HG02840 (cell line): ENCODE results near the gene SPPL3.
"Not testable (repeated sequence)": the region's sequence is repeated elsewhere in the genome, so short reads cannot be mapped to it uniquely, and the experiment has no call there.

ENCODE experiments used
- ATAC-seq: cut with Tn5 transposase; IDR thresholded peaks from one replicate; pipeline ENCODE4 v1.9.1; 2021; ENCODE audit warnings: mild to moderate bottlenecking, moderate library complexity, moderate number of reproducible peaks; ENCODE audit not compliant: unreplicated experiment, low FRiP score

The SPPL3 gene

DNA sequence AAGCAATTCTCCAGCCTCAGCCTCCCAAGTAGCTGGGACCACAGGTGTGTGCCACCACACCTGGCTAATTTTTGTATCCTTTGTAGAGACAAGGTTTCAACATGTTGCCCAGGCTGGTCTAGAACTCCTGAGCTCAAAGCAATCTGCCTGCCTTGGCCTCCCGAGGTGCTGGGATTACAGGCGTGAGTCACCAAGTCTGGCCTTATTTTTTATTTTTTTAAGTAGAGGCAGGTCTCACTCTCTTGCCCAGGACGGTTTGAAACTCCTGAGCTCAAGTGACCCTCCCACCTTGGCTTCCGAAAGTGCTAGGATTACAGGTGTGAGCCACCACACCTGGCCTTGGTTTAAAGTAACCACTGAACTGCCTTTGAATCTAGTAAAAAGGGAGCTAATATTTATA lies 56.8 kb downstream of the SPPL3 start:
- no peak for ATAC-seq

DNA sequence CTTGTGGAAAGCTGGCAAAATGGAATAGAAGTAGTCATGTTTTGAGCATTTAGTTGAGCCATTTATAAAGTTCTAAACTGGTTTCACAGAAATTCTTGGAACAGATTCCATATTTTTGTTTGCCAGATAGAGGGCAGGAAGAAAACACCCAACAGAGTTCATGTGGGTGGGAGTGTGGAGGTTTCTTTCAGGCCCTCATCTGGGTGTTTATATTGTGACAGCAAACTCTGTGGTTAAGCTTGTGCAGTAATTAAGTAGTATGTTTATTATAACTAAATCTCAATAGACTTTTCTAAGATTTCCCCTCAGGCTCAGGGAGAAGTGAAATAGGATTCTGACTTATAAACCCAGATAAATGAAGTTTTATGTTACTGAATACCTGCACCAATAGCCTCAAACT lies 57.4 kb downstream of the SPPL3 start:
- ATAC-seq, result no peak

DNA sequence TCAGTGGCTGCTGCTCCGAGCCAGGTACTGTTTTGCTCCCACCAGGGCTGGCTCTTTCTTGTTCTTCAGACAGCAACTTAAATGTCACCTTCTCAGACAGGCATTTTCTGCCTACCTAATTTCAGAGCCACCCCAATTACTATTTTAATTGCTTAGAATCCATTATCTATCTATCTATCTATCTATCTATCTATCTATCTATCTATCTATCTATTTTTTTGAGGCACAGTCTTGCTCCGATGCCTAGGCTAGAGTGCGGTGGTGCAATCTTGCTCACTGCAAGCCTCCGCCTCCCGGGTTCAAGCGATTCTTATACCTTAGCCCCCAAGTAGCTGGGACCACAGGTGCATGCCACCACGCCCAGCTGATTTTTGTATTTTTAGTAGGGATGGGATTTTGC lies 58.5 kb downstream of the SPPL3 start:
- no peak for ATAC-seq

DNA sequence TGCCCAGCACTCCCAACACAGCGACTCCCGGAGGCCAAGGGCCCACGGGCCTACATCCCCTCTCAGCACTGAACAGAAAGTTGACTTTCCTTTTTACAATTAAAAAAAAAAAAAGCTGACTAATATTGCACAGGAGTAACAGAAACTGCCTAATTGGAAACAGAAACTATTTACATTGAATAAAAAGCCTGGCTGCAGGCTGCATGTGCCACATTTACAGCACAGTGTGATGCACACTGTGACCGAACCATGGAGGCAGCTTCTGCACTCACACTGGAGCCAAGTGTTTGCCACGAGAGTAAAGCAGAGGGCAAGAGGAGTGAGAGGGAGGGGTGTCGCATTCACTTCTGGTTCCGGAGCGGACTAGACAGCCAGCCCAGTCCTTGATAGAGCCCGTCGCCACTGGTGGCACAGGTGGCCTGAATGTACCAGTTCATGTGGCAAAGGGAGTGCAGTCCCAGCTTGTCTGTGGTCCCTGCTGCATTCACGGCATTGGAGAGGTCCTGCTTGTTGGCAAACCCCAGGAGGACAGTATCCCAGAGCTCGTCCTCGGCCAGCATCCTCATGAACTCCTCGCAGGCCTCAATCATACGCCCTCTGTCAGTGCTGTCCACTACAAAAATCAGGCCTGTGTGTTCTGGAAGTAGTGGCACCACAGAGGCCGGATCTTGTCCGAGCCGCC lies 59.2 kb downstream of the SPPL3 start:
- ATAC-seq, result no peak

DNA sequence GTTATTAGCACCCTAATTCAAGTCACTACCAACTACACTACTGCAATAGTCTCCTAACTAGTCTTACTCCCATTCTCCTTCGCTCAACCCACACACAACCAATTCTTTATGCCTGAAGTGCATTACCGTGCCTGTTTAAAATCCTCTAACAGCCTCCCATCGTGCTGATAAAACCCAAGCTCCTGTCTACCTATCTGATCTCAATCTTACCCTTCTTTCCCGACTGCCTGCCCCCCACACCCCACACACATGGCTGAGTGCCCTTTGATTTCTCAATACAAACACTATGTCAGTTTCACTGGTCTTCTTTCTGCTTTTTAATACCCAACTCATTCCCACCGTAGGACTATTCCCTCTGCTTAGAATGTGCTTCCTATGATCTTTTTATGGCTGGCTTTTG lies 59.9 kb downstream of the SPPL3 start:
- ATAC-seq, result no peak

DNA sequence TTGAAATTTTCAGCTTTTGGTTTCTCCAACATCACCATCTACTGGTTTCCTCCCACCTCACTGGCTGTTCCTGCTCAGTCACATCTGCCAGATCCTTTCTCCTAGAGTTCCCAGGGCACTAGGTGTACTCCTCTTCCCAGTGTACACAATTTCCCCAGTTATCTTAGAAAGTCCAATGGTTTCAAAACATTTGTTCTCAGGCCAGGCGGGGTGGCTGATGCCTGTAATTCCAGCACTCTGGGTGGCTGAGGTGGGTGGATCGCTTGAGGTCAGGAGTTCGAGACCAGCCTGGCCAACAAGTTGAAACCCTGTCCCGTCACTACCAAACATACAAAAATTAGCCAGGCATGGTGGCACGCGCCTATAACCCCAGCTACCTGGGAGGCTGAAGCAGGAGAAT lies 60.7 kb downstream of the SPPL3 start:
- no peak for ATAC-seq

DNA sequence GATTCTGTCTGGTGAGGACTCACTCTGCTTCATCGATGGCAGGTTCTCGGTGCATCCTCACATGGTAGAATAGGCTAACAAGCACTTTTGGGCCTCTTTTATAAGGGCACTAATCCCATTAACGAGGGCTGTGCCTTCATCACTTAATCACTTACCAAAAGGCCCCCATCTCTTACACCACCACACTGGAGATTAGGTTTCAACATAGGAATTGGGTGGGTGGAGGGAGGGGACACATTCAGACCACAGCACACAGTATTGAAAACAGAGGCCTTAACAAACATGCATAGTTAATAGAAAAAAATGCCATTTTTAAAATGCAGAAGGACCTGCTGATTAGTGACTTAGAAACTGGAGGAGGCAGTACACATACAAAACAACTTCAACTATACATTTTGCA lies 61.6 kb downstream of the SPPL3 start:
- ATAC-seq, result no peak

DNA sequence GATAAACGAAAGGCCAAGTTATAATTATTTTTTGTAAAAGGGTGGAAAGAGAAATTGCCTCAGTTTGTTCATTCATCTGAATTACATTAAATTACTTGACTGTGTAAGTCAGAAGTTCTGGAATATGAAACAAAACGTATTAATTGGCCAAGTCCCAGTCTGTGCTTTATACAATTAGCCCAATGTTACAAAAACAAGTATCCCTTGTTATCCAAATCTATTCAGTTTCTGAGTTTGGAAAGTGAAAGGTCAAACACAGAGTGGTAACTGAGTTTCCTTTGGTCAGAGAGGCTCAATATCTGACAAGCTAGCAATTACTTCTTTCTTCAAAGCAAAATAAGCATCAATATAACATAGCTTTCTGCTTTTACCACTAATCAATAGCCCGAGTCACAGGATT lies 62.6 kb downstream of the SPPL3 start:
- ATAC-seq, result no peak

DNA sequence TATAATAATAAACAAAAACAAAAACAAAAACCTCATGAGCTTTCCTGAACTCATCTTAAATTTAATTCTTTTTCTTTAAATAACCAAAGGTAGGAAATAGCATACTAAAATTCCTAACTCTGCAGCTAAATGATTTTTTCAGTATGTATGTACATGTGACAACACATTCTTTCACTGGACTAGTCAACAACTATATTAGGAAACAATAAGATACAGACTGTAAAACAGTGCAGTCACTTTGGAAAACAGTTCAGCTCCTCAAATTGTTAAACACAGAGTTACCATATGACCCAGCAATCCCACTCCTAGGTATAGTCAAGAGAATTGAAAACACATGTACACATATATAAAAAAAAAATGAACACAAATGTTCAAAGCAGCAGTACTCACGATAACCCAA lies 64.7 kb downstream of the SPPL3 start:
- ATAC-seq, result no peak

DNA sequence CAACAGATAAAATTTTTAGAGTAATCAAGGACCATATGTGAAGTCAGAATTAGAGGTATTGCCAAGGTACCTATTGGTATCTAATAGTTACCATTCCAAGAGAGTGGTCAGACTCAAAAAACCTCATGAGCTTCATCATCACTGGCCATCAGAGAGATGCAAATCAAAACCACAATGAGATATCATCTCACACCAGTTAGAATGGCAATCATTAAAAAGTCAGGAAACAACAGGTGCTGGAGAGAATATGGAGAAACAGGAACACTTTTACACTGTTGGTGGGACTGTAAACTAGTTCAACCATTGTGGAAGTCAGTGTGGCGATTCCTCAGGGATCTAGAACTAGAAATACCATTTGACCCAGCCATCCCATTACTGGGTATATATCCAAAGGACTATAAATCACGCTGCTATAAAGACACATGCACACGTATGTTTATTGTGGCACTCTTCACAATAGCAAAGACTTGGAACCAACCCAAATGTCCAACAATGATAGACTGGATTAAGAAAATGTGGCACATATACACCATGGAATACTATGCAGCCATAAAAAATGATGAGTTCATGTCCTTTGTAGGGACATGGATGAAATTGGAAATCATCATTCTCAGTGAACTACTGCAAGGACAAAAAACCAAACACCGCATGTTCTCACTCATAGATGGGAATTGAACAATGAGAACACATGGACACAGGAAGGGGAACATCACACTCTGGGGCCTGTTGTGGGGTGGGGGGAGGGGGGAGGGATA lies 65.4 kb downstream of the SPPL3 start:
- ATAC-seq, result not testable (repeated sequence)

DNA sequence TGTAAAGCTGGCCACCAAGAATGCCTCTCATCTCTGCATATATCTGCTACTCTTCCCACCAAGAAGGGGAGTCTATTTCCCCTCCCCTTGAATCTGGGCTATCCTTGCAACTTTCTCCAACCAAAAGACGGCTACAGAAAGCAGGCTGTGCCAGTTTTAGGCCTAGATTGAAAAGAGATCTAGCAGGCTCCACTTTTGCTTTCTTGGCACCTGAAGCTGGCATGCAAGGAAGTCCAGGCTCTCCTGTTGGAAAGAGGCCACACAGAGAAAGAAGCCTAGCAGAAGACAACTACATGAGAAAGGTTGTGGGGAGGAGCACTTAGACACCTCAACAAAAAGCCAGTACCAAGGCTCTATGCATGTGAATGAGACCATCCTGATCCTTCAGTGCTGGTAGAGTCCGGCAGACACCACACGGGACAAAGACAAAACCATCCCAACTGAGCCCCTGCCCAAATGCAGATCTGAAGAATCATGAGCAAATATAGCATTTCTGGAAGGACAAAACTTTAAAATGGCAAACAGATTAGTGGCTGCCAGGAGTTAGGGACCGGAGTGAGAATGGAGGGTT lies 68.0 kb downstream of the SPPL3 start:
- ATAC-seq, result no peak

DNA sequence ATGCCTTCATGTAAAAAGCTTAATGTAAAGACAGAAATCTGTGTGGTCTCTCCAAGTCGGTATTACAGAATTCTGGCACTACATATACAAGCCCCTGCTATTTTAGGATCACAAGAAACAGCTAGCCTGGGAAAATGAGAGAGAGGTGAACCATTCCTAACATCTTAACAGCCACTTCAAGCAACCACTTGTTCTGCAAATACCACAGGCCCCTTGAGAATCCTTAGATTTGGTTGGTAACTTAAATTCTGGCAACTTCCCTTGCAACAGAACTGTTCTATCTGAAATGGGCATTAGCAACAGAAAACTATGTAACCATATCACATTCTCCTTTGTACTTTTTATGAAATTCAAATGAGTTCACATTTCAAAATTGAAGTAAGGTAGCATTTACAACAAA lies 68.5 kb downstream of the SPPL3 start:
- ATAC-seq, result no peak

DNA sequence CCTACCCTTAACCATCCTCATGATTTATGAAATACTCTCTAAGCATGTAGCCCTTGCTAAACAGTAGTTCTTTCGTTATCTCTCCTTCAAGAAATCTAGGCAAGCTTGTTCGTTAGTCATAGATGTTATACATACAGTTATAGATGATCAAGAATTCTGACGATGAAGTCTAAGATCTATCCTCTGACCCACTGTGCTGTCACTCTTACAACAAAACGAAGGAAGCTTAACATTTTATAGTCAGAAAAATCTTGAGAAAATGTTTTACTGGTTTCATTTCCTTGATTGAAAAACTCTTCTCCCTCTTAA lies 68.9 kb downstream of the SPPL3 start:
- ATAC-seq, result no peak

DNA sequence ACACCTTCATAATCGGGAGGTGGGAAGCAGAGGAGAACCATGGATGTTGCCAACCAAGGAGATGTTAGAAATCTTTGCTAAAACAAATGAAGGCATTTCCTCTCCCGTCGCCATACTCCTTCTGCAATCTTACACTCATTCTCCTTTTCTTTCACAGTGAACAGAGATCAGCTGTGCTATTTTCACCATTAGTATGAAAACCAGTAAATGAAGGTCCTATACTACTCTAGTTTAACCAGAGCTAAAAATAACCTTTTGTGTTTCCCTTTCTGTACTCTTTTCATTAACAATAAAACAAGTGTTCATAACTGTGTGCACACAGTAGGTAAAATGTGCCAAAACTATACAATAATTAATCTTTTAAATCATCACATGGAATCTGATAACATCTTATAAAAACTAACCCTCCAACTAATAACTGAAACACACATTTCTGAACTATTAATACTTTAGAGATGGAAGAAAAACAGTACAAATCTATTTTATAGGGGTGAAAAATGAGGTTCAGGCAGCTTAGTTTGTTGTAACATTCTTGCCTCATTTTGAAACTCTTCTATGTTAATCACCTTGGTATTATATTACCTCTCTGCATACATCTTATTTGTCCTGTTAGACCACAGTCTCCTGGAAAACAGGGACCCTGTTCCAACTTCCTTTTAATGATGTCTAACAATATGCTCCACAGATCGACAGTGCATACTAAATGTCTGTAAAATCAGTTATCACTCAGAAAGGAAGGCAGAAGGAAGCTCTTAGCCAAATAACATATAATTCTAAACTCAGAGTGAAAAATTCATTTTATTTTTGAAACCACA lies 69.5 kb downstream of the SPPL3 start:
- ATAC-seq, result no peak

DNA sequence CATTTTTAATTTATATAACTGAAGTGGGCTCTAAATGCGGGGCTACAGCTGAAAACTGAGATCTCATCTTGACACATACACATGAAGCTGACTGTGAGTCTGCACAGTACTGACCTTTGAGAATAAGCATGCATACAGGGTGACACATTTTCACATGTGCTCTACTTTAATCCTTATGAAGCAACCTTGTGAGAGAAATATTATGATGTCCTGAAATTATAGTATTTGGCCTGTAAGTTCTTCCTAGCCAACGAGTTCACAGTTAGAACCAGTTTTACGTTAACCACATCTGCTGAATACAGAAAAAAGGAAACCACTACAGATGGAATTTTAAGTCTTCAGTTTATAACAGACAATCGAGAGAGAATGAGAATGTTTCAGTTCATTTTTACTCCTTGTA lies 70.3 kb downstream of the SPPL3 start:
- no peak for ATAC-seq

DNA sequence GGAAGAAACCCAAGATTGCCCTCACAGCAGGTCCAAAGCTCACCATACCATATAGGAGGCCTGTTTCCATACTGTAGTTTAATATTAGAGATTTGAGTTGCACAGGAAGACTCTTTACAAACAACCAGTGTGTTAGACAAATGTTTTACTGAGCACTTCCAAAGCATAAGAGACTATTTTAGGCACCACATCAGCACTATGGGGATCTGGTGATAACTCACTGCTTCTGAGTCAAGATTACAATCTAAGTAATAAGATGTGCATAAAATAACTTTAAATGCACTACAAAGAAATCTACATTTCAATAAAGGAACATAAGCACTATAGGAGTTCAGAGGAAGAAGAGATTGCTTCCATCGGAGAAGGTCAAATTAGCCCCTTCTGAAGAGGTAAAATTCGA lies 71.4 kb downstream of the SPPL3 start:
- ATAC-seq, result no peak

DNA sequence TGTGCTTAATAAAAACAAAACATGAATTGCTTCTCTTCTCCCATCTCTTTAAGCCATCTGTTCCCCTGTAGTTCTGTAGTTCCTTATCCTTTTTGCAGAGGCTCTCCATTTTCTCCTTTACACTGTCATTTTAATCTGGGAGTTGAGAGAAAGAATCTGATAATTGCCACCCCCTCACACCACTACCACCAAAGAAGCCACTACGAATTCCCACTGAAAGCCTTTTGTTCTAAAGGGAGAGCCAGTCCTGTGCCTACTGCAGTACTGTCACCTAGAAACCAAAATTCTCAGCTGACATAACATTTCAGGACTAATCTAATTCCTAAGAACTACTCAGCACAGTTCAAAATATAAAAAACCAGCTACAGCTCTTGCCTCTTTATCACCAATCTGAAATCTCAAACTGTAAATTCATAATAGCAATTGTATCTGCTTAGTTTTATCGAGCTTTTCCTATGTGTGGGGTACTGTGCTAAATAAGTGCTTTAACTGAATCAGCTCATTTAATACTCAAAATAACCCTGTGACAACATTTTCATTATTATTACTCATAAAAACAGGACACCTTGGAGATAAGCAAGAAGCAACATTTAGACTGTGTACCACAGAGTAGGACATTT lies 72.4 kb downstream of the SPPL3 start:
- ATAC-seq, result no peak

DNA sequence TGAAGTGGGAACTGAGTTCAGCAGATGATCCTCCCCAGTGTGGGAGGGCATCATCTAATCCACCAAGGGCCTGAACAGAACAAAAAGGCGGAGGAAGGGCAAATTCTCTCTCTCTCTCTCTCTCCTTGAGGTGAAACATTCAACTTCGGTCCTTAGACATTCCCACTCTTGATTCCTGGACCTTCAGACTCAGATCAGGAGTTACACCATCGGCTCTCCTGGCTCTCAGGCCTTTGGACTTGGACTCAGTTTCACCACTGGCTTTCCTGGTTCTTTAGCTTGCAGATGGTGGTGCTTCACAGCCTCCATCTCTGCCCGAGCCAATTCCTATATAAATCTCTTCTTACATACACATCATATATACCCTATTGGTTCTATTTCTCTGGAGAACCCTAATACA lies 73.2 kb downstream of the SPPL3 start:
- ATAC-seq, result no peak

DNA sequence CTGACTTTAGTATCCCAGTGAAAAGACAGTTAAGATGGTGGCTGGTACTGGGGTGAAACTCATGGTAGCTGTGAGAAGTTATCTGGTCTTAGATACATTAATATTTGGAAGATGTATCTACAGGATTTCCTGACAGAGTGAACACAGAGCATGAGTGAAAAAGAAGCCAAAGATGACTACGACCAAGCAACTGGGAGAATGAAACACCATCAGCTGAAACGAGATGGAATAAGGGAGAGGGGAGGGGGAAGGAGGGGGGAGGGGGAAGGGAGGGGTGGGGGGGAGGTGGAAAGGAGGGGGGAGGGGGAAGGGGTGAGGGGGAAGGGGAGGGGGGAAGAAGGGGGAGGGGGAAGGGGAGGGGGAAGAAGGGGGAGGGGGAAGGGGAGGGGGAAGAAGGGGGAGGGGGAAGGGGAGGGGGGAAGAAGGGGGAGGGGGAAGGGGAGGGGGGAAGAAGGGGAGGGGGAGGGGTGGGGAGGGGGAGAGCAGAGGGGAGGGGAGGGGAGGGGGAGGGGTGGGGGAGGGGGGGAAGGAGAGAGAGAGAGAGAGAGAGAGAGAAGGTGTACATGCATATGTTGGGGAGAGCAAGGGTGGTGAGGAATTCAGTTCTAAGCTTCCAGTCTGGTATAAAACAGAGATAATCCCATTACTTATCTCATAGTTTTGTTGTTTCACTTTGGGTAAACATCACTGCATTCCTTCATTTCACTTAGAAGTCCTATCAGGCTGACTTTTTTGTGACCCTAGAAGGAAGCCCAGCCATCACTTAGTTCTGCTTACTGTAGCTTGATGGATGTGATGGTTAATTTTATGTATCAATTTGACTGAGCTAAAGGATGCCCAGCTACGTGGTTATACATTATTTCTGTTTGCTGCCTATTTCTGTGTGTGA lies 73.9 kb downstream of the SPPL3 start:
- ATAC-seq, result no peak

DNA sequence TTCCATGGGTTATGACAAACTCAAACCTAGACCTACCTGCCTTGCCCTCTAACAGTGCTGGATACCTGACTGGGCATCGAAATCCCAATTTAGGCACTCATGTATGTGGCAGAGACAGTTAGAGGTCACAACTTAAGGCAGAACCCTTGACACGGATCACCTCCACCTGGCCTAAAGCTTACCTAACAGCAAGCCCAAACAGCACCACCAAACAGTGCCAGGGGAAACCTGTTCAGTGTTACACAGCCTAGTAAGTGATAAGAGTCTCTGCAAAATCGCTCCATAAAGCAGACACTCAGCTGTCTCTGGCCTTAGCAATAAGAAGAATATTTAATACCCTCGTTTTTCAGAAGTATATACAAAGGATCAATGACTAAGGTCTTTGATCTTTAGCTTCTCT lies 77.8 kb downstream of the SPPL3 start:
- no peak for ATAC-seq
